Mesenchymal stem cell (in vitro differentiated cells and primary cell): ENCODE results near the gene SDF4.
A peak's percentile ranks its signal among the peaks of the same experiment; 100 is the strongest.

Experiments used
- DNase-seq: peaks from one replicate; pipeline ENCODE4 v3.0.0-alpha.2; 2013
- H2AFZ ChIP-seq: one replicate; pipeline ENCODE4 v1.6.1; 2013; ENCODE audit warnings: low read depth, mild to moderate bottlenecking, control low read depth, inconsistent platforms, low read length, moderate library complexity
- H2AK5ac ChIP-seq: 2 replicates; pipeline ENCODE4 v1.6.1; 2013; ENCODE audit warnings: low read length, moderate library complexity, mild to moderate bottlenecking, inconsistent platforms; ENCODE audit not compliant: severe bottlenecking
- H2BK120ac ChIP-seq: one replicate; pipeline ENCODE4 v1.6.1; 2013; ENCODE audit warnings: low read depth, mild to moderate bottlenecking, inconsistent platforms, low read length, moderate library complexity
- H2BK12ac ChIP-seq, 2 experiments: one replicate each; pipeline ENCODE4 v1.6.1; 2013; ENCODE audit warnings: inconsistent platforms in 2 of 2, low read length in 2 of 2, mild to moderate bottlenecking in 2 of 2, moderate library complexity in 2 of 2, control low read depth in 1 of 2
- H2BK15ac ChIP-seq: one replicate; pipeline ENCODE4 v1.6.1; 2013; ENCODE audit warnings: mild to moderate bottlenecking, low read depth, inconsistent platforms; ENCODE audit not compliant: poor library complexity, severe bottlenecking
- H2BK5ac ChIP-seq: 2 replicates; pipeline ENCODE4 v1.6.1; 2013; ENCODE audit warnings: low read depth, mild to moderate bottlenecking, low read length, control low read depth, inconsistent platforms; ENCODE audit not compliant: poor library complexity, severe bottlenecking
- H3K14ac ChIP-seq, 2 experiments: one replicate each; pipeline ENCODE4 v1.6.1; 2013; ENCODE audit warnings: inconsistent platforms in 2 of 2, low read length in 2 of 2, control low read depth in 1 of 2, mild to moderate bottlenecking in 1 of 2, moderate library complexity in 1 of 2
- H3K18ac ChIP-seq, 2 experiments: one replicate each; pipeline ENCODE4 v1.6.1; 2013; ENCODE audit warnings: inconsistent platforms in 2 of 2, low read length in 2 of 2, control low read depth in 1 of 2, low read depth in 1 of 2, mild to moderate bottlenecking in 1 of 2
- H3K23ac ChIP-seq, 2 experiments: one replicate each; pipeline ENCODE4 v1.6.1; 2013; ENCODE audit warnings: inconsistent platforms in 2 of 2, low read length in 2 of 2, mild to moderate bottlenecking in 2 of 2, moderate library complexity in 2 of 2, control low read depth in 1 of 2
- H3K27ac ChIP-seq: 2 replicates; pipeline ENCODE4 v1.5.1; 2013; ENCODE audit warnings: mild to moderate bottlenecking, moderate library complexity, low read length, control low read depth, inconsistent platforms; ENCODE audit not compliant: poor library complexity, severe bottlenecking
- H3K27me3 ChIP-seq, 2 experiments: 2 replicates each; pipeline versions ENCODE4 v1.6.1 to v1.7.0; 2013; ENCODE audit warnings: low read length in 2 of 2, mild to moderate bottlenecking in 2 of 2, moderate library complexity in 2 of 2, control low read depth in 1 of 2, inconsistent platforms in 1 of 2; ENCODE audit not compliant: control insufficient read depth in 1 of 2, insufficient read depth in 1 of 2
- H3K36me3 ChIP-seq, 2 experiments: 2 replicates each; pipeline versions ENCODE4 v1.6.1 to v1.7.0; 2013; ENCODE audit warnings: low read length in 2 of 2, control low read depth in 1 of 2, inconsistent platforms in 1 of 2, low read depth in 1 of 2, mild to moderate bottlenecking in 1 of 2; ENCODE audit not compliant: insufficient read depth in 2 of 2, control insufficient read depth in 1 of 2
- H3K4ac ChIP-seq, 2 experiments: one replicate each; pipeline ENCODE4 v1.6.1; 2013; ENCODE audit warnings: inconsistent platforms in 2 of 2, low read length in 2 of 2, mild to moderate bottlenecking in 2 of 2, moderate library complexity in 2 of 2, control low read depth in 1 of 2, low read depth in 1 of 2
- H3K4me1 ChIP-seq: 2 replicates; pipeline ENCODE4 v1.6.1; 2013; ENCODE audit warnings: low read depth, low read length, control low read depth; ENCODE audit not compliant: control insufficient read depth, insufficient read depth
- H3K4me2 ChIP-seq: 2 replicates; pipeline ENCODE4 v1.6.1; 2013; ENCODE audit warnings: low read length, mild to moderate bottlenecking, inconsistent platforms; ENCODE audit not compliant: poor library complexity, severe bottlenecking
- H3K4me3 ChIP-seq, 2 experiments: 2 replicates each; pipeline versions ENCODE4 v1.5.1 to v1.7.0; 2013; ENCODE audit warnings: low read length in 2 of 2, mild to moderate bottlenecking in 2 of 2, control low read depth in 1 of 2, low read depth in 1 of 2; ENCODE audit not compliant: insufficient read depth in 1 of 2
- H3K79me1 ChIP-seq: replicated peaks from 2 replicates; pipeline ENCODE4 v1.6.1; 2013; ENCODE audit warnings: mild to moderate bottlenecking, control low read depth, low read length, inconsistent platforms; ENCODE audit not compliant: poor library complexity, severe bottlenecking
- H3K9ac ChIP-seq: 2 replicates; pipeline ENCODE4 v1.7.0; 2013; ENCODE audit warnings: mild to moderate bottlenecking, low read length, moderate library complexity
- H3K9me3 ChIP-seq: 2 replicates; pipeline ENCODE4 v1.7.0; 2013; ENCODE audit warnings: mild to moderate bottlenecking, low read length; ENCODE audit not compliant: control insufficient read depth
- H4K8ac ChIP-seq: one replicate; pipeline ENCODE4 v1.6.1; 2013; ENCODE audit warnings: inconsistent platforms, mild to moderate bottlenecking, low read length, moderate library complexity
- H4K91ac ChIP-seq: one replicate; pipeline ENCODE4 v1.6.1; 2013; ENCODE audit warnings: mild to moderate bottlenecking, low read length, inconsistent platforms
- WGBS: methylation state at CpG from one replicate; pipeline ENCODE4 v1.1.7; 2013; ENCODE audit warnings: mixed read lengths; 5-methylcytosine and 5-hydroxymethylcytosine counted together

Gene SDF4

GRCh38 chr1:1278620-1279019, 46.8 kb upstream of the SDF4 start:
- no peak overlapping the region for H2AFZ ChIP-seq
- H3K4me1 ChIP-seq = peaks cover 37% of the 10 kb centered on the region
- H3K14ac ChIP-seq = no peak overlapping the region
- no peak overlapping the region for H3K4ac ChIP-seq
- no peak overlapping the region for H3K4me3 ChIP-seq
- H2BK5ac ChIP-seq = no peak overlapping the region
- 94% methylated on average over 13 of the region's 13 CpGs for whole genome bisulfite sequencing
- no peak overlapping the region for H3K27ac ChIP-seq
- no peak overlapping the region for H3K4me2 ChIP-seq
- no peak for DNase-seq
- peaks cover 12% of the 10 kb centered on the region for H3K79me1 ChIP-seq
- H4K91ac ChIP-seq = no peak overlapping the region
- no peak overlapping the region for H2AK5ac ChIP-seq
- no peak overlapping the region for H3K23ac ChIP-seq
- no peak overlapping the region for H2BK120ac ChIP-seq
- H3K27me3 ChIP-seq = no peaks in the 10 kb centered on the region
- H3K9ac ChIP-seq = no peak overlapping the region
- H3K18ac ChIP-seq = no peak overlapping the region
- no peak overlapping the region for H2BK12ac ChIP-seq
- peaks cover 0 to 4% of the 10 kb centered on the region in 2 experiments for H3K36me3 ChIP-seq
- no peak overlapping the region for H4K8ac ChIP-seq
- H2BK15ac ChIP-seq = no peak overlapping the region
- H3K9me3 ChIP-seq = no peaks in the 10 kb centered on the region

GRCh38 chr1:1275836-1276235, 44.0 kb upstream of the SDF4 start:
- H2BK120ac ChIP-seq = no peak overlapping the region
- H3K79me1 ChIP-seq = peaks cover 12% of the 10 kb centered on the region
- no peaks in the 10 kb centered on the region for H3K27me3 ChIP-seq
- 78% methylated on average over 9 of the region's 9 CpGs for WGBS
- peaks cover 40% of the 10 kb centered on the region for H3K4me1 ChIP-seq
- no peak overlapping the region for H2AFZ ChIP-seq
- peak overlapping the region; percentile 9 for H2BK15ac ChIP-seq
- no peak overlapping the region for H2BK12ac ChIP-seq
- peaks cover 3 to 15% of the 10 kb centered on the region in 2 experiments for H3K36me3 ChIP-seq
- peak; percentile 68 for DNase-seq
- H3K18ac ChIP-seq = no peak overlapping the region
- H2BK5ac ChIP-seq = no peak overlapping the region
- no peak overlapping the region for H3K23ac ChIP-seq
- H3K4ac ChIP-seq = no peak overlapping the region
- H4K91ac ChIP-seq = no peak overlapping the region
- no peak overlapping the region for H4K8ac ChIP-seq
- peak overlapping the region; percentile 81 for H2AK5ac ChIP-seq
- H3K27ac ChIP-seq = peak overlapping the region; percentile 70
- no peak overlapping the region for H3K9ac ChIP-seq
- H3K4me3 ChIP-seq = no peak overlapping the region
- H3K14ac ChIP-seq = no peak overlapping the region
- no peaks in the 10 kb centered on the region for H3K9me3 ChIP-seq
- peak overlapping the region; percentile 10 for H3K4me2 ChIP-seq

GRCh38 chr1:1274931-1275431, 43.2 kb upstream of the SDF4 start:
- Histone ChIP-seq H2BK12ac (peak overlapping the region in 1 of 2 experiments; percentile 27), H3K4ac (peak overlapping the region in 1 of 2 experiments; percentile 20), H3K36me3 (peaks cover 3 to 18% of the 10 kb centered on the region in 2 experiments), H2BK15ac (no peak overlapping the region), H2AK5ac (peak overlapping the region; percentile 1), H3K4me2 (no peak overlapping the region), H2BK120ac (no peak overlapping the region), H3K18ac (peak overlapping the region in 1 of 2 experiments; percentile 96), H3K4me3 (peak overlapping the region in 1 of 2 experiments; percentile 87), H4K91ac (peak overlapping the region; percentile 34), H2BK5ac (no peak overlapping the region), H3K4me1 (peaks cover 48% of the 10 kb centered on the region), H3K27ac (no peak overlapping the region), H2AFZ (no peak overlapping the region), H3K27me3 (no peaks in the 10 kb centered on the region), H3K9ac (peak overlapping the region; percentile 73), H3K23ac (no peak overlapping the region), H3K9me3 (no peaks in the 10 kb centered on the region), H3K79me1 (peaks cover 12% of the 10 kb centered on the region), H4K8ac (peak overlapping the region; percentile 45), H3K14ac (no peak overlapping the region)
- WGBS = 96% methylated on average over 14 of the region's 15 CpGs
- no peak for DNase-seq

GRCh38 chr1:1274299-1274930, 42.6 kb upstream of the SDF4 start:
- H3K9ac ChIP-seq = peak overlapping the region; percentile 73
- peak overlapping the region; percentile 89 for H3K4me2 ChIP-seq
- peak overlapping the region; percentile 91 for H2AFZ ChIP-seq
- no peak overlapping the region for H3K27ac ChIP-seq
- H3K36me3 ChIP-seq = peaks cover 3 to 18% of the 10 kb centered on the region in 2 experiments
- H3K4ac ChIP-seq = peak overlapping the region; percentile 20 to 22
- H3K18ac ChIP-seq = peak overlapping the region; percentile 88 to 96
- peak overlapping the region; percentile 45 for H4K8ac ChIP-seq
- no peak overlapping the region for H2BK15ac ChIP-seq
- no peaks in the 10 kb centered on the region for H3K9me3 ChIP-seq
- 38% methylated on average over 22 of the region's 31 CpGs for WGBS
- H4K91ac ChIP-seq = peak overlapping the region; percentile 34
- H2BK120ac ChIP-seq = no peak overlapping the region
- peaks cover 50% of the 10 kb centered on the region for H3K4me1 ChIP-seq
- H3K79me1 ChIP-seq = peaks cover 12% of the 10 kb centered on the region
- peak overlapping the region in 1 of 2 experiments; percentile 54 for H3K23ac ChIP-seq
- H2BK5ac ChIP-seq = no peak overlapping the region
- peak overlapping the region in 1 of 2 experiments; percentile 97 for H3K14ac ChIP-seq
- H2BK12ac ChIP-seq = peak overlapping the region in 1 of 2 experiments; percentile 54
- H3K27me3 ChIP-seq = no peaks in the 10 kb centered on the region
- DNase-seq = no peak
- H3K4me3 ChIP-seq = peak overlapping the region; percentile 71 to 87
- peak overlapping the region; percentile 1 for H2AK5ac ChIP-seq
